Esophagus (tissue), 2 donors: ENCODE data around the gene ZBTB20. TPM values are rescaled to one million over a fixed set of nuclear protein-coding genes. Genes with fewer than 3 reads are reported as not detected.

Source experiments
- H3K27ac ChIP-seq, 2 donors: one replicate each; pipeline ENCODE4 v1.5.1; 2013; ENCODE audit warnings: low read depth in 2 of 2, mild to moderate bottlenecking in 2 of 2, inconsistent platforms in 1 of 2, low read length in 1 of 2, moderate library complexity in 1 of 2
- H3K27me3 ChIP-seq, 2 donors: one replicate each; pipeline ENCODE4 v1.6.1; 2013; ENCODE audit warnings: low read length in 2 of 2, control low read depth in 1 of 2, mild to moderate bottlenecking in 1 of 2; ENCODE audit not compliant: insufficient read depth in 2 of 2, control insufficient read depth in 1 of 2
- H3K36me3 ChIP-seq, 2 donors: one replicate each; pipeline ENCODE4 v1.6.1; 2013; ENCODE audit warnings: low read length in 1 of 2; ENCODE audit not compliant: control insufficient read depth in 2 of 2, insufficient read depth in 2 of 2
- H3K4me1 ChIP-seq, 2 donors: one replicate each; pipeline ENCODE4 v1.6.1; 2013; ENCODE audit warnings: low read length in 1 of 2; ENCODE audit not compliant: control insufficient read depth in 2 of 2, insufficient read depth in 2 of 2
- H3K4me3 ChIP-seq, 2 donors: one replicate each; pipeline ENCODE4 v1.5.1; 2013; ENCODE audit warnings: low read length in 2 of 2, mild to moderate bottlenecking in 2 of 2, low read depth in 1 of 2, moderate library complexity in 1 of 2
- H3K9me3 ChIP-seq, 2 donors: one replicate each; pipeline ENCODE4 v1.6.1; 2013; ENCODE audit warnings: mild to moderate bottlenecking in 2 of 2, low read depth in 1 of 2, low read length in 1 of 2, moderate library complexity in 1 of 2; ENCODE audit not compliant: control insufficient read depth in 2 of 2, insufficient read depth in 1 of 2
- WGBS, 2 donors: extraction: QIAGEN DNeasy Blood & Tissue Kit; methylation state at CpG; one replicate each; pipeline ENCODE4 v1.1.7; 2013; 5-methylcytosine and 5-hydroxymethylcytosine counted together
- polyA plus RNA-seq, 2 donors: library from polyadenylated mRNA; stranded (reverse); fragments of 200-250 nt; gene quantifications; one replicate each; pipeline ENCODE4 v1.2.3, GENCODE V29; 2013
- donor health status: healthy with polysubstance abuse.
- donor health status: Bipolar disorder and iron deficiency.

Gene ZBTB20
- polyA plus RNA-seq, 2 donors, result 0.16 to 1.3 TPM

DNA sequence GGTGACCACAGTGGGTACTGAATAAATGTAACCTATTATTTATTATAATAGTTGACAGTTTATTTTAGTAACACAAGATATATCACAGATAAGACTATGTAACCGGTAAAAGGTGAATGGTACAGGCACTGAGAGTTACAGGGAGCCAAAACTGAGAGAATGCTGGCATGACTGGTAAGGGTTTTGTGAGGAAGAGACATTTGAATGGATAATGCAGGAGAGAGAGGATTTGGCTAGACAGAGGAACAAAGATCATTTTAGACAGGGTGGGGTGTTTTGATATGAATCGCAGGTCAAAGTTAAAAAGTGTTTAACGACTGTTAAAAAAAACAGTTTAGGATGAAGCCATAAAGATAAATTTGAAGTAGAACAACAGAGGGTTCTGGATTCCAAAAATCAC lies 421.1 kb downstream of the ZBTB20 start:
- 79 to 92% methylated on average over 3 of the region's 3 CpGs for WGBS, 2 donors
- H3K4me3 ChIP-seq, result no peak overlapping the region
- no peaks in the 10 kb centered on the region for H3K9me3 ChIP-seq

DNA sequence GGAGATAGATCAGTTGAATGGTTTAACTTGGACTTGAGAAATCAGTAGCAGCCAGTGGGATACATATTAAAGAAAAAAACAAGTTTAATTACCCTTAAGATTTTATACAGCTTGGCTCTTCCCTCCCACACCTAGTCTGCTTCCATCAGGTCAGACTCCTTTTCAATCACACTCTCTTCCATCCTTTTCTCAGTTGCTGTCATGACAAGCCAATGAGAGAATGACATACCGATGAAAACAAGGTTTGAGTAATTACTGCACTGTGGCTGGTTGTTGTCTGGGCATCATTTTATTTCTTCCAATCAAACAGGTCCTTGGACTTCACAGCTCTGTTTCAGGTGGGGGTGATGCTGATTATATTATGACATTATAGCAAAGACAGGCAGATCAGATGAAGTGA lies 424.6 kb downstream of the ZBTB20 start:
- H3K27me3 ChIP-seq, result no peaks in the 10 kb centered on the region
- H3K9me3 ChIP-seq, result no peaks in the 10 kb centered on the region
- H3K27ac ChIP-seq, result no peak overlapping the region
- H3K36me3 ChIP-seq, result no peaks in the 10 kb centered on the region
- 71 to 77% methylated on average over 1 of the region's 1 CpG for WGBS, 2 donors
- H3K4me1 ChIP-seq, result no peaks in the 10 kb centered on the region
- no peak overlapping the region for H3K4me3 ChIP-seq

More for the DNA sequence above, 421.1 kb downstream of the ZBTB20 start:
- H3K27me3 ChIP-seq, result no peaks in the 10 kb centered on the region
- no peaks in the 10 kb centered on the region for H3K4me1 ChIP-seq
- no peak overlapping the region for H3K27ac ChIP-seq
- H3K36me3 ChIP-seq, result no peaks in the 10 kb centered on the region

DNA sequence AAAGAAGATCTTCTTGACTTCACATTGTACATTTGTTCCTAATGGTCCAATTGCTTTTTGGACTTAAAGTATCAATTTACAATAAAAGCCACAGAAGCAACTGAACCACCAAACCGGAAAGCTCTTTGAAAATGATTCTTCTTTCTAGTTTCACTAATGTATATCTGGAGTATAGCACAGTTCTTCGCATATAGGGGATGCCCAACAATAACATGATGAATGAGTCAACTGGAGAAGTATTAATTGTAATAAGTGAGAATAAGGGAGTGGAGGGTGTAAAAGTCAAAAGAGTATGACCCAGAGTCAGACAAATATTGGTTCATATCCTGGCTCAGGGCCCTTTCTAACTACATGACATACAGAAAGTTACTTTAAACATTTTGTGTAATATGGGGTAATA lies 425.2 kb downstream of the ZBTB20 start:
- no peak overlapping the region for H3K4me3 ChIP-seq
- 83 to 88% methylated on average over 2 of the region's 2 CpGs for WGBS, 2 donors
- H3K27ac ChIP-seq, result no peak overlapping the region
- H3K9me3 ChIP-seq, result no peaks in the 10 kb centered on the region
- H3K4me1 ChIP-seq, result no peaks in the 10 kb centered on the region
- H3K27me3 ChIP-seq, result no peaks in the 10 kb centered on the region
- no peaks in the 10 kb centered on the region for H3K36me3 ChIP-seq

DNA sequence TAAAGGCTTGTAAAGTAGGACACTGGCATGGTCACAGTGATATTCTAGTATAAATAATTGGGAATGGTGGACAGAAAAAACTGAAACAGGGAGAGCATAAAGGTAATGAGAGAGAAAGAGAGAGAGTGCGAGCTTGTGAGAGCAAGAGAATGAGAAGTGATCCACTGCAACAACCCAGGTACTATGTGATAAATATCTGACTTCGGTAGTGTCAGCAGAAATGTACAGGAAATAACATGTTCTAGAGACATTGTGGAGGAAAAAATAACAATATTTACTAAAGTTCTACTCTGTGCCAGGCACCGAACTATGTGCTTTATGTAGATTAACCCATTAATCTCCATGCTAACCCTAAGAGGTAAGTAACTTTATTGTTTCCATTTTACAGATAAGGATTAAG lies 425.9 kb downstream of the ZBTB20 start:
- no peaks in the 10 kb centered on the region for H3K36me3 ChIP-seq
- no peak overlapping the region for H3K4me3 ChIP-seq
- no peak overlapping the region for H3K27ac ChIP-seq
- no peaks in the 10 kb centered on the region for H3K4me1 ChIP-seq
- H3K9me3 ChIP-seq, result no peaks in the 10 kb centered on the region
- 56 to 57% methylated on average over 3 of the region's 3 CpGs for WGBS, 2 donors
- H3K27me3 ChIP-seq, result no peaks in the 10 kb centered on the region

DNA sequence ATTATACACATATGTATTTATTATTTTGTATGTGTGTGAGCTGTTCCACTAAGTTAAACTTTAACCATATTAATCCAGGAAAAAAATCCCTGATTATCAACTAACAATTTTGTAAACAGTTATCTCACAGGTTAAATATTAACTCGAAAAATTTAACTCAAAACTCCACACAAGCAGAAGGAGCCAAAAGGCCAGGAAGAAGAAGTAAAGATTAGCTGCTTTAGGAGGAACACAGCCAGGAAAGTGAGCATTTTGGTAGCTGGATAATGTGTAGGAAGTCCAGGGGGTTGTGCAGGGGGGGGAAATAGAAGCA lies 428.2 kb downstream of the ZBTB20 start:
- Histone ChIP-seq H3K27ac (no peak overlapping the region), H3K36me3 (no peaks in the 10 kb centered on the region), H3K4me1 (no peaks in the 10 kb centered on the region), H3K4me3 (no peak overlapping the region), H3K27me3 (no peaks in the 10 kb centered on the region), H3K9me3 (no peaks in the 10 kb centered on the region)
- 42 to 65% methylated on average over 1 of the region's 1 CpG for WGBS, 2 donors

DNA sequence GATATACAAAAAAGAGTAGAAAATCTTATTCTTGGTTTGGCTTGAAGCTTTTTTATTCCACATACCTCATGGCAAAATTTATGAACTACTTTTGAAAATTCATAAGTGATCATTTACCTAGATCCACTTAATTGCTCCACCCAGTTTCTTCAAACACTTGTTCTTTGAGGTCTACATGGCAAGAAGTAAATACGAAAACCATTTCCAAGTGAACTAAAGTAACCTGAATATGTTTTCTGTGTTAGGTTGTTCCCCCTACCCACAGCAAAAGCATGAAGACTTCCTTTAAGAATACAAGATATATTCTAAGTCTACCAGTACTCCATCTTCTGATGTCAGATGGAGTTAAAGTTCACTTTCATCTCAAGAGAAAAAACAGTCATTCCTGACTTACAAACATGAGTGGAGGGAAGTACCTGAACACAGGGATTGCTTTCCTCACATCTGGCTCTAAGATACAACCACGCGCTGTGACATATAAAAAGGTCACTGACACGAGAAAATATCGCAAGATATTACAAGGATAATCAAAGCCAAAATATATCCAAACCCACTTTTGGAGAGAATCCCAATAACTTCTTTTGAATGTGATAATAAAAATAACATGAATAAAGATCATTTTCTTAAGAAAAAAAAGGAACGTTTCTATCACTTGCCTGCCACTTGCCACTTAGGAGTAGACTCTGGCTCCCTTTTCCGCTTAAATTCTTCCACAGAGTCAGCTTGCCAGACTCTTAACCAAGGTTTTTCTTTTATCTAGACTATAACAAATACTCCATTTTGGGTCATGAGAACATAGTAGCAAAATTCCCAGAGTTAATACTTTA lies 428.8 kb downstream of the ZBTB20 start:
- Histone ChIP-seq H3K4me1 (no peaks in the 10 kb centered on the region), H3K36me3 (no peaks in the 10 kb centered on the region), H3K4me3 (no peak overlapping the region), H3K9me3 (no peaks in the 10 kb centered on the region), H3K27ac (no peak overlapping the region), H3K27me3 (no peaks in the 10 kb centered on the region)
- 61 to 82% methylated on average over 7 of the region's 7 CpGs for WGBS, 2 donors

DNA sequence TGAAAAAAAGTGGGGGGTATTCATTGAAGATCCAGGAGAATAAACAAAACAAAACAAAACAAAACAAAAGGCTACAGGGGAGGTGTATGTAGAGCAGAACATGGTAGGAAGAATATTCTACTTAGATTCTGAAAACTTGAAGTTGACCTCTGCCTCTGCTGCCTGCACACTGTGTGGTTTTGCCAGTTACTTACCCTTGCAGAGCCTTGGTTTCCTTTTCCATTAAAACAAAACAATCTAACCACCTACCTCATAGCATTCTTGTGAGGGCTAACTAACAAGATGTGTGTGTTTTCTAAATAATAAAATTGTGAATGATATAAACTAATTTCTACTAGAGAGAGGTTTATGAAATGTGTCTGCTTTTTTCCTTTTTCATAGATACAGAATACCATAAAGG lies 430.2 kb downstream of the ZBTB20 start:
- Histone ChIP-seq H3K27ac (no peak overlapping the region), H3K36me3 (no peaks in the 10 kb centered on the region), H3K27me3 (no peaks in the 10 kb centered on the region), H3K9me3 (no peaks in the 10 kb centered on the region), H3K4me1 (no peaks in the 10 kb centered on the region), H3K4me3 (no peak overlapping the region)

DNA sequence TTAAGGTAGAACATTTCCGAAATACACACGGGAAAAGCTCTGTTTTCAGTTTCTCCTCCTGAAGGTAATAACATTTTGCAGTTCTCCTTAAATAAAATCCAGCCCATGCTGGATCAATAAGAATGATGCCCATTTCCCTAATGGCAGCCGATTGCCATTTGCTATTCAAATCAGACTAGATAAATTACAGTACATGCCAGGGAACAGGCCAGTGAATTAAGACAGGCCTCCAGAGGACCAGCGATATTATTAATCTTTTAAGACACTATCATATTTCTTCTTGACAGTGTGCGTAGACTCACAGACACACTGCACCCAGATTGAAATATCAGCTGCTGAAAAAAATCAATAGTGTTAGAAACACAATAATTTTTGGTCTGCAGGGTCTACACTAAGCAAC lies 431.0 kb downstream of the ZBTB20 start:
- Histone ChIP-seq H3K27me3 (no peaks in the 10 kb centered on the region), H3K27ac (no peak overlapping the region), H3K4me1 (no peaks in the 10 kb centered on the region), H3K9me3 (no peaks in the 10 kb centered on the region), H3K4me3 (no peak overlapping the region), H3K36me3 (no peaks in the 10 kb centered on the region)
- 73 to 86% methylated on average over 5 of the region's 5 CpGs for WGBS, 2 donors

DNA sequence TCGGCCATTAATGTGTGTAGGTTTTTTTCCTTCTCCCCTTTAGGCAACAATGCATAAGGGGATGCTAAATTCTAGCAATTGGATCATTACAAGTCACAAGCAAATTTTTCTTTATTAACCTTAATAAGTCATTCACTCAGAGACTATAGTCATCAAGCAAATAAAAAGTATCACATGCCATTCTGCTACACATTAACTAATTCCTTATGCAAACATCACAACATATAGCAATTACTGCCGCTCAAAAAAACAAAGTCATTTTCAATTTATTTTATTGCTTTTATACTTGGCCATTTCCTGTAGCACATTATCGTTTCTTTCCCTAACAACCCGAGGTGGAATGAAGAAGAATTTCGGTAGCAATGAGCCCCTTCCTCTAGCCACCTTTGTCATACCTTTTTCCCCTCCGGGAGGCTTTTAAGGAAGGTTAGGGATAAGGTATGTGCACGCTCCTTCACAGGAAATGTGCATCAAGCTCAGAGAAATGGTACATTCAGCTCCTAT lies 432.1 kb downstream of the ZBTB20 start:
- no peaks in the 10 kb centered on the region for H3K4me1 ChIP-seq
- no peaks in the 10 kb centered on the region for H3K36me3 ChIP-seq
- H3K27me3 ChIP-seq, result no peaks in the 10 kb centered on the region
- H3K9me3 ChIP-seq, result no peaks in the 10 kb centered on the region
- 69 to 78% methylated on average over 7 of the region's 7 CpGs for WGBS, 2 donors
- no peak overlapping the region for H3K27ac ChIP-seq
- no peak overlapping the region for H3K4me3 ChIP-seq

DNA sequence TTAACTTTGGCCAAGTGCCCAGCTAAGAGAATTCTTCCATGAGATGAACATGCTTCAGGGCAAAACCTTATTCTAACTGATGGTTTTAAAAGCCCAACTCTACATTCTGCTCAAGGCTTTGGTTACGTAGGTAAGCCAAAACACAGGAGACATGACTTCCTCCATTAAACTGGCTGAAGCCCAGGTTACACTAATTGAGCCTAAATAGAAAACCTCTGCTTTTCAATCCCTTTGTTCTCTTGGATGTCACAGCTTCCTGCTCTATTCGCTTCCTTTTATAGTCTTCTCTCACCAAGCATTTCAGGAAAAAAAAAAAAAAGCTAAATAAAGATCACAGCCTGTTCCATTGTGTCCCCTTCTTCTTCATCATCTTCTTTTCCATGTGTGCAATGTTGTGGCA lies 432.9 kb downstream of the ZBTB20 start:
- 47 to 58% methylated on average over 2 of the region's 2 CpGs for WGBS, 2 donors
- no peaks in the 10 kb centered on the region for H3K9me3 ChIP-seq
- no peak overlapping the region for H3K27ac ChIP-seq
- H3K27me3 ChIP-seq, result no peaks in the 10 kb centered on the region
- H3K36me3 ChIP-seq, result no peaks in the 10 kb centered on the region
- H3K4me3 ChIP-seq, result no peak overlapping the region
- H3K4me1 ChIP-seq, result no peaks in the 10 kb centered on the region
